ENCODE data around the gene INAFM2. TPM values are rescaled to one million over a fixed set of nuclear protein-coding genes. Genes with fewer than 3 reads are reported as not detected.

INAFM2 gene
- total and polyA plus RNA-seq, 10 of the 15 experiments (the other 5 are each of a cell fraction or from before 2014, with no cell fraction given), result 0.75 to 8.1 (median 3.9) TPM

DNA sequence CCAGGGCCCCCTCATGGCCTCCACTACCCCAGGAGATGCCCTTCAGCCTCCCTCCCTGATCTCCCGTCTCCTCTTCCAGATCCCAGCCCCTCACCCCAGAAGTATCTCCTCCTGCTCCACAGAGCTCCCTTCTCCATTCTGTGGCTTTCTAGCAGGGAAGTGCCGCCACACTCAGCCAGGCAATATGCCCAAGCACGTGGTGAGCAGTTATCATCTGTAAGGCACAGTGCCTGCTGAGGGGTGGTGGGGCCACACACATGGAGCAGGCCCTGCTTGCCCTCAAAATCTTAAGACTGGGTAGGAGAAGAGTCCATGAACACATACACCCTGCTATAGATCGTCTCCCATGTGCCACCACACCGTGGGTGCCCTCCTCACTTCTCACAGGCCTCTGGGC is 25.0 kb downstream of the INAFM2 start:
- Histone ChIP-seq H3K9ac (ENCODE audit: control insufficient read depth, insufficient read depth, low read length) (no peak overlapping the region), H3K27me3 (replicated peaks in 1 of 2; ENCODE audit: control insufficient read depth in 2 of 2, insufficient read depth in 2 of 2, low read length in 1 of 2) (peaks cover 0 to 2% of the 10 kb centered on the region in 2 experiments; a peak in 1 of 4 replicates), H3K79me2 (ENCODE audit: control insufficient read depth, insufficient read depth, low read length) (no peaks in the 10 kb centered on the region), H3K27ac (ENCODE audit: control insufficient read depth, insufficient read depth) (no peak overlapping the region), H2AFZ (ENCODE audit: control insufficient read depth, low read depth, low read length) (no peak overlapping the region), H3K4me1 (ENCODE audit: control insufficient read depth, insufficient read depth, low read length) (no peaks in the 10 kb centered on the region), H3K4me2 (ENCODE audit: control insufficient read depth, insufficient read depth) (no peak overlapping the region), H3K9me3 (replicated peaks; ENCODE audit: control insufficient read depth, insufficient read depth, low read length) (no peaks in the 10 kb centered on the region), H3K4me3 (no peak overlapping the region), H4K20me1 (ENCODE audit: control insufficient read depth, insufficient read depth) (no peaks in the 10 kb centered on the region), H3K36me3 (ENCODE audit: control insufficient read depth in 2 of 2, insufficient read depth in 2 of 2, low read length in 1 of 2) (no peaks in the 10 kb centered on the region)
- FAIRE-seq (no peak), DNase-seq (ENCODE audit: low read depth, low spot score) (no peak), ATAC-seq (no peak)
- RAD21 ChIA-PET (ENCODE audit: unreplicated experiment), result no interaction called here
- BruUV-seq (replicated peaks), result no TSS peak
- CTCF ChIA-PET, result interaction anchor here (0.5 to 2.0 kb wide), 3 partner anchors 10 to 72 kb away, joined by 3 to 6 read pairs (median 3); no protein-coding TSS in a partner anchor
- TF ChIP-seq JUND (IDR thresholded peaks at IDR 0.05; ENCODE audit: low read depth, low read length) (no peak), SMC3 (IDR thresholded peaks at IDR 0.05; ENCODE audit: borderline replicate concordance, low read length) (no peak), MYC (IDR thresholded peaks at IDR 0.05; ENCODE audit: insufficient read depth, insufficient read length, insufficient replicate concordance, low read length, severe bottlenecking) (no peak), IKZF1 (conservative IDR thresholded peaks at IDR 0.05) (no peak)
- WGBS (ENCODE audit: insufficient coverage, insufficient replicate concordance, low lambda C conversion rate, missing lambda C conversion rate), result 22% methylated on average over 5 of the region's 5 CpGs
- in situ Hi-C loops (cut with MboI) (loop anchor here (5.0 kb wide), 1 partner anchor 74 kb away; no protein-coding TSS in a partner anchor), intact Hi-C loops (cut with micrococcal nuclease; ENCODE audit: unreplicated experiment) (loop anchor here (10.0 kb wide), 1 partner anchor 156 kb away; no protein-coding TSS in a partner anchor)
- POLR2A ChIA-PET, result no interaction called here
- SMC1A ChIA-PET (ENCODE audit: uncharacterized antibody, unreplicated experiment), result no interaction called here

DNA sequence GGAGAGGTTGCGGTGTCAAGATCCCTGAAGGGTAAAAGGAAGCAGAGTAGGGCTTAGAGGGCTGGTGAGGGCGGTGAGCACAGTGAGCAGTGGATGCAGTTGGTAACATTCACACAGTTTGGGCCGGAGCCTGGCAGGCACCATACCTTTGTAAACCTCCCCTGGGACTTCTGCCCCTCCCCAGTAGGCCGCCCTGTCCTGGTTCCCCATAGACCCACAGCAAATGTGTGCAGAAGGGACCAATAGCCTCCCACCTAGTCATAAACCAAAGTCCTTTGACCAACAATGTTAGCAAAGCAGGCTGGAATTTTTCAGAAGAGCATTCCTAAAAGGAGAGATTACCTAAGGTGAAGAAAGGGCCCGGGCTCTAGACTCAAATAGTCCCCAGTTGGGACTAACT is 25.7 kb downstream of the INAFM2 start:
- ChIA-PET CTCF (interaction anchor here (0.7 to 1.1 kb wide), 2 partner anchors 11 to 22 kb away, joined by 3 read pairs; no protein-coding TSS in a partner anchor), POLR2A (no interaction called here), SMC1A (ENCODE audit: uncharacterized antibody, unreplicated experiment) (interaction anchor here (1.1 kb wide), 1 partner anchor 73 kb away, joined by 3 read pairs; no protein-coding TSS in a partner anchor), RAD21 (ENCODE audit: unreplicated experiment) (no interaction called here)
- Histone ChIP-seq H3K36me3 (ENCODE audit: control insufficient read depth in 2 of 2, insufficient read depth in 2 of 2, low read length in 1 of 2) (no peaks in the 10 kb centered on the region), H3K27me3 (replicated peaks in 1 of 2; ENCODE audit: control insufficient read depth in 2 of 2, insufficient read depth in 2 of 2, low read length in 1 of 2) (peaks cover 0 to 2% of the 10 kb centered on the region in 2 experiments; a peak in 1 of 4 replicates), H3K4me3 (no peak overlapping the region), H3K9me3 (replicated peaks; ENCODE audit: control insufficient read depth, insufficient read depth, low read length) (no peaks in the 10 kb centered on the region), H3K79me2 (ENCODE audit: control insufficient read depth, insufficient read depth, low read length) (no peaks in the 10 kb centered on the region), H2AFZ (ENCODE audit: control insufficient read depth, low read depth, low read length) (no peak overlapping the region), H3K27ac (ENCODE audit: control insufficient read depth, insufficient read depth) (no peak overlapping the region), H3K9ac (ENCODE audit: control insufficient read depth, insufficient read depth, low read length) (no peak overlapping the region), H4K20me1 (ENCODE audit: control insufficient read depth, insufficient read depth) (no peaks in the 10 kb centered on the region), H3K4me1 (ENCODE audit: control insufficient read depth, insufficient read depth, low read length) (no peaks in the 10 kb centered on the region), H3K4me2 (ENCODE audit: control insufficient read depth, insufficient read depth) (no peak overlapping the region)
- intact Hi-C loops (cut with micrococcal nuclease; ENCODE audit: unreplicated experiment), result loop anchor here (10.0 kb wide), 1 partner anchor 156 kb away; no protein-coding TSS in a partner anchor
- no peak for FAIRE-seq
- no peak for ATAC-seq
- DNase-seq (ENCODE audit: low read depth, low spot score), result no peak
- BruUV-seq (replicated peaks), result no TSS peak
- in situ Hi-C loops (cut with MboI), result loop anchor here (5.0 kb wide), 1 partner anchor 73 kb away; no protein-coding TSS in a partner anchor
- 36% methylated on average over 5 of the region's 5 CpGs for WGBS (ENCODE audit: insufficient coverage, insufficient replicate concordance, low lambda C conversion rate, missing lambda C conversion rate)
- TF ChIP-seq SUPT20H (IDR thresholded peaks at IDR 0.05; ENCODE audit: borderline replicate concordance, control insufficient read depth, low read depth, low read length) (no peak), POLR2AphosphoS2 (IDR thresholded peaks at IDR 0.05; ENCODE audit: low read depth, low read length) (no peak), MTA2 (IDR thresholded peaks at IDR 0.05; ENCODE audit: low read depth) (no peak), NBN (IDR thresholded peaks at IDR 0.05) (no peak), SRF (IDR thresholded peaks at IDR 0.05; ENCODE audit: low read depth in 2 of 2, low read length in 2 of 2) (no peak), IKZF1 (conservative IDR thresholded peaks at IDR 0.05) (no peak)
- TF ChIP-seq, protein P1, sequence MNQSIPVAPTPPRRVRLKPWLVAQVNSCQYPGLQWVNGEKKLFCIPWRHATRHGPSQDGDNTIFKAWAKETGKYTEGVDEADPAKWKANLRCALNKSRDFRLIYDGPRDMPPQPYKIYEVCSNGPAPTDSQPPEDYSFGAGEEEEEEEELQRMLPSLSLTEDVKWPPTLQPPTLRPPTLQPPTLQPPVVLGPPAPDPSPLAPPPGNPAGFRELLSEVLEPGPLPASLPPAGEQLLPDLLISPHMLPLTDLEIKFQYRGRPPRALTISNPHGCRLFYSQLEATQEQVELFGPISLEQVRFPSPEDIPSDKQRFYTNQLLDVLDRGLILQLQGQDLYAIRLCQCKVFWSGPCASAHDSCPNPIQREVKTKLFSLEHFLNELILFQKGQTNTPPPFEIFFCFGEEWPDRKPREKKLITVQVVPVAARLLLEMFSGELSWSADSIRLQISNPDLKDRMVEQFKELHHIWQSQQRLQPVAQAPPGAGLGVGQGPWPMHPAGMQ (IDR thresholded peaks at IDR 0.05; ENCODE audit: borderline replicate concordance), result no peak
- TF ChIP-seq, protein P2, sequence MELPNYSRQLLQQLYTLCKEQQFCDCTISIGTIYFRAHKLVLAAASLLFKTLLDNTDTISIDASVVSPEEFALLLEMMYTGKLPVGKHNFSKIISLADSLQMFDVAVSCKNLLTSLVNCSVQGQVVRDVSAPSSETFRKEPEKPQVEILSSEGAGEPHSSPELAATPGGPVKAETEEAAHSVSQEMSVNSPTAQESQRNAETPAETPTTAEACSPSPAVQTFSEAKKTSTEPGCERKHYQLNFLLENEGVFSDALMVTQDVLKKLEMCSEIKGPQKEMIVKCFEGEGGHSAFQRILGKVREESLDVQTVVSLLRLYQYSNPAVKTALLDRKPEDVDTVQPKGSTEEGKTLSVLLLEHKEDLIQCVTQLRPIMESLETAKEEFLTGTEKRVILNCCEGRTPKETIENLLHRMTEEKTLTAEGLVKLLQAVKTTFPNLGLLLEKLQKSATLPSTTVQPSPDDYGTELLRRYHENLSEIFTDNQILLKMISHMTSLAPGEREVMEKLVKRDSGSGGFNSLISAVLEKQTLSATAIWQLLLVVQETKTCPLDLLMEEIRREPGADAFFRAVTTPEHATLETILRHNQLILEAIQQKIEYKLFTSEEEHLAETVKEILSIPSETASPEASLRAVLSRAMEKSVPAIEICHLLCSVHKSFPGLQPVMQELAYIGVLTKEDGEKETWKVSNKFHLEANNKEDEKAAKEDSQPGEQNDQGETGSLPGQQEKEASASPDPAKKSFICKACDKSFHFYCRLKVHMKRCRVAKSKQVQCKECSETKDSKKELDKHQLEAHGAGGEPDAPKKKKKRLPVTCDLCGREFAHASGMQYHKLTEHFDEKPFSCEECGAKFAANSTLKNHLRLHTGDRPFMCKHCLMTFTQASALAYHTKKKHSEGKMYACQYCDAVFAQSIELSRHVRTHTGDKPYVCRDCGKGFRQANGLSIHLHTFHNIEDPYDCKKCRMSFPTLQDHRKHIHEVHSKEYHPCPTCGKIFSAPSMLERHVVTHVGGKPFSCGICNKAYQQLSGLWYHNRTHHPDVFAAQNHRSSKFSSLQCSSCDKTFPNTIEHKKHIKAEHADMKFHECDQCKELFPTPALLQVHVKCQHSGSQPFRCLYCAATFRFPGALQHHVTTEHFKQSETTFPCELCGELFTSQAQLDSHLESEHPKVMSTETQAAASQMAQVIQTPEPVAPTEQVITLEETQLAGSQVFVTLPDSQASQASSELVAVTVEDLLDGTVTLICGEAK (IDR thresholded peaks at IDR 0.05; ENCODE audit: borderline replicate concordance), result no peak
